GM12874 (cell line): ENCODE measurements around the gene IFNE.

ENCODE experiments used
- TF ChIP-seq, protein P1 (sequence below): IDR thresholded peaks from 2 replicates; pipeline ENCODE4 v1.5.1; 2011; ENCODE audit warnings: low read depth, mild to moderate bottlenecking, control low read depth, low read length, moderate library complexity; ENCODE audit not compliant: insufficient read depth

IFNE gene

DNA sequence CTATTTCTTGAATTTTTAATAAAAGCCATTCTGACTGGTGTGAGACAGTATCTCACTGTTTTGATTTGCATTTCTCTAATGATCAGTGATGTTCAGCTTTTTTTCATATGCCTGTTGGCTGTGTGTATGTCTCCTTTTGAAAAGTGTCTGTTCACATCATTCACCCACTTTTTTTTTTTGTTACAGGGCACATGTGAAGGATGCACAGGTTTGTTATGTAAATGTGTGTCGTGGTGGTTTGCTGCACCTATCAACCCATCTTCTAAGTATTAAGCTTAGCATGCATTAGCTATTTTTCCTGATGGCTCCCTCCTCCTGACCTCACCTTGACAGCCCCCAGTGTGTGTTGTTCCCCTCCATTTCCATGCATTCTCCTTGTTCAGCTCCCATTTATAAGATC is 39.3 kb upstream of the IFNE start:
- TF ChIP-seq, protein P1, sequence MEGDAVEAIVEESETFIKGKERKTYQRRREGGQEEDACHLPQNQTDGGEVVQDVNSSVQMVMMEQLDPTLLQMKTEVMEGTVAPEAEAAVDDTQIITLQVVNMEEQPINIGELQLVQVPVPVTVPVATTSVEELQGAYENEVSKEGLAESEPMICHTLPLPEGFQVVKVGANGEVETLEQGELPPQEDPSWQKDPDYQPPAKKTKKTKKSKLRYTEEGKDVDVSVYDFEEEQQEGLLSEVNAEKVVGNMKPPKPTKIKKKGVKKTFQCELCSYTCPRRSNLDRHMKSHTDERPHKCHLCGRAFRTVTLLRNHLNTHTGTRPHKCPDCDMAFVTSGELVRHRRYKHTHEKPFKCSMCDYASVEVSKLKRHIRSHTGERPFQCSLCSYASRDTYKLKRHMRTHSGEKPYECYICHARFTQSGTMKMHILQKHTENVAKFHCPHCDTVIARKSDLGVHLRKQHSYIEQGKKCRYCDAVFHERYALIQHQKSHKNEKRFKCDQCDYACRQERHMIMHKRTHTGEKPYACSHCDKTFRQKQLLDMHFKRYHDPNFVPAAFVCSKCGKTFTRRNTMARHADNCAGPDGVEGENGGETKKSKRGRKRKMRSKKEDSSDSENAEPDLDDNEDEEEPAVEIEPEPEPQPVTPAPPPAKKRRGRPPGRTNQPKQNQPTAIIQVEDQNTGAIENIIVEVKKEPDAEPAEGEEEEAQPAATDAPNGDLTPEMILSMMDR: no peak

DNA sequence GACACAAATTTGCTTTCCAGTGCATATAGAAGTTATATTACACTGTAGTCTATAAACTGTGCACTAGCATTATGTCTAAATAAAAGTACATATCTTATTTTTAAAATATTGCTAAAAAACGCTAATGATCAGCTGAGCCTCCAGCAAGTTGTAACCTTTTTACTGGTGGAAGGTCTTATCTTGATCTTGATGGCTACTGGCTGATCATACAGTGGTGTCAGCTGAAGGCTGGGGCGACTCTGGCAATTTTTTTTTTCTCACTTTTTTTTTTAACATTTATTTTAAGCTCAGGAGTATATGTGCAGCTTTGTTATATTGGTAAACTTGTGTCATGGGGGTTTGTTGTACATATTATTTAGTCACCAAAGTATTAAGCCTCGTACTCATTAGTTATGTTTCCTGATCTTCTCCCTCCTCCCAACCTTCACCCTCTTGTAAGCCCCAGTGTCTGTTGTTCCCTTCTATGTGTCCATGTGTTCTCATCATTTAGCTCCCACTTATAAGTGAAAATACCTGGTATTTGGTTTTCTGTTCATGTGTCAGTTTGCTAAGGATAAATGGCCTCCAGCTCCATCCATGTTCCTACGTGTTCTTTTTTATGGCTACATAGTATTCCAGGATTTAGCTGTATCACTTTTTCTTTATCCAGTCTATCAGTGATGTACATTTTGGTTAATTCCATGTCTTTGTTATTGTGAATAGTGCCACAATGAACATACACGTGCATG is 38.6 kb upstream of the IFNE start:
- TF ChIP-seq, protein P1: no peak

DNA sequence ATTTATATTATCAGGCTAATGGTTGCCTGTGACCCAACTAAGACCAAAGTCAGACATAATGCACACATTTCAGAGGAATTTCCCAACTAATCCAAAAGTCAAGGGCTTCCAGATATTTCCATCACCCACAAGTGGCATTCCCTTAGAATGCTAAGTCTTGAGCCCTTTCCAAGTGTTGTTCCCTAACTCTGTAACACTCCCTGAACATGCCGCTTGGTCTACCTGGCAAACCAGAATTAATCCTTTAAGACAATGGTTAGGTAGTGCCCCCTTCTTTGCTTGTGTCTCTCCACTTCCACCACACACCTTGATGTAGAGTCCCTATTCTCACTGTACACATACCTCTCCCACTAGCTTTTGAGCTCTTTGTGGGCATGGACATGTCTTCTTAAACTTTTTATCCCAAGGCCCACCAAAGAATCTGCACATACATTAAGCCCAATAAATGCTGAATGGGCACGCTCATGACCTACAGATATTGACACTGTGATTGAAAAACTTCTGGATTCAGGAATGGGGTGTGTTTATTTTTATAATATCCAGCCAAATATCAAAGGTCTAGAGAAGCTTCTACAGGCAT is 37.8 kb upstream of the IFNE start:
- TF ChIP-seq, protein P1: no peak

GRCh38 chr9:21516796-21517195 is 34.7 kb upstream of the IFNE start:
- TF ChIP-seq, protein P1: no peak

DNA sequence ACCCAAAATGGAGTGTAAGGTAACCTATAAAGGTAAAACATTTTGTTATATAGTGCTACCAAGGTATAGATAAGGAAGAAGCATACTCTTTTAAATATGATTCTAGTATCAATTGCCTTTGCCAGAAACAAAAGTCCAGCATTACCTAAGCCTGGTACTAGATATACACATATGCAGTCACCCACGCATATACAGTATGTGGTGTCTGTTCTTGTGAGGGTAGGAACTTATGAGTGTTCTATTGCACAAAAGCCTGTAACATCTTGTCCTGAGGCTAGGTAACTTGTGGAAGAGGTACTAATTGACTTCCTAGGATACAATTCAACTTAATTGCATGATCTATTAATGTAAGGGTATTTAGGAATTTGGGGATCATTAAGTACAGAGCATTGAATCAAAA is 31.3 kb upstream of the IFNE start:
- TF ChIP-seq, protein P1: no peak

- TF ChIP-seq, protein P1: no peak
Observed at GRCh38 chr9:21510806-21511205, 28.7 kb upstream of the IFNE start.

DNA sequence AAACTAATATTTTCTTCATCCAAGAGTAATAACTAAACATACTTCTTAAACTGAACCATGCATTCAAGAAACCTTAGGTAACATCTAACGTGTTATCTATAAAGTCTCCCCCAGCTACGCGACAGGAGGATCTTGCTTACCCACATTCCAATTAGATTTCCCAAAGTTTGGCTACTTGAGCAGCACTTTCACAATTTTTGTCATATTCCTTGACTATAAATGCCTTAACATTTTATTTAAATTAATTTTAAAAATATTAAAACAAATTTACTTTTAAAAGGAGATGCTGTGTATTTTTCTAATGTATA is 25.3 kb upstream of the IFNE start:
- TF ChIP-seq, protein P1: no peak
